Kidney epithelial cell (primary cell): ENCODE measurements around the gene POLR2A. TPM values are rescaled to one million over a fixed set of nuclear protein-coding genes. Genes with fewer than 3 reads are reported as not detected.
A peak's percentile ranks its signal among the peaks of the same experiment; 100 is the strongest.
"Not testable (repeated sequence)": the region's sequence is repeated elsewhere in the genome, so short reads cannot be mapped to it uniquely, and the experiment has no call there.

Experiments used
- DNase-seq: peaks from one replicate; pipeline ENCODE4 v3.0.0-alpha.2; 2010; ENCODE audit warnings: low read depth
- H3K27me3 ChIP-seq: 2 replicates; pipeline ENCODE4 v1.6.0; 2011; ENCODE audit warnings: low read length; ENCODE audit not compliant: control insufficient read depth, insufficient read depth
- H3K36me3 ChIP-seq: 2 replicates; pipeline ENCODE4 v1.5.1; 2011; ENCODE audit warnings: low read length; ENCODE audit not compliant: control insufficient read depth, insufficient read depth
- H3K4me3 ChIP-seq: 2 replicates; pipeline ENCODE4 v1.5.1; 2011; ENCODE audit warnings: low read depth, mild to moderate bottlenecking, control low read depth, low read length
- total RNA-seq: library from RNA; depleted of rRNA; stranded (reverse); fragments of >200 nt; gene quantifications from 2 replicates; pipeline ENCODE4 v1.2.3, GENCODE V29; 2015
- TF ChIP-seq, protein P1 (sequence below): IDR thresholded peaks from 2 replicates; pipeline ENCODE4 v1.5.1; 2011; ENCODE audit warnings: mild to moderate bottlenecking, moderate library complexity, low read length, control low read depth, inconsistent platforms; ENCODE audit not compliant: insufficient read depth, poor library complexity, severe bottlenecking

POLR2A gene
- total RNA-seq, 1 donor from 2014 or later: 56.9 TPM

DNA sequence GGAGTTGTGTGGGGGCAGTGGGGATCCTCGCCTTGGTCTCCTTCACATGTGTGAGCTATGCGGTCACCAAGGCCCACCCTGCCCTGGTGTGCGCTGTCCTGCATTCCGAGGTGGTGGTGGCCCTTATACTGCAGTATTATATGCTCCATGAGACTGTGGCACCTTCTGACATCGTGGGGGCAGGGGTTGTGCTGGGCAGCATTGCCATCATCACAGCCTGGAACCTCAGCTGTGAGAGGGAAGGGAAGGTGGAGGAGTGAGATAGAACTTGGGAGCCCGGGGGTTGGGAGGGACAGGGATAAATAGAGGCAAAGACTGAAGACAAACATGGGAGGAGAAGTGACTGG, 1.5 kb upstream of the POLR2A start:
- H3K27me3 ChIP-seq, H3K36me3 ChIP-seq, DNase-seq, H3K4me3 ChIP-seq: not testable (repeated sequence)

DNA sequence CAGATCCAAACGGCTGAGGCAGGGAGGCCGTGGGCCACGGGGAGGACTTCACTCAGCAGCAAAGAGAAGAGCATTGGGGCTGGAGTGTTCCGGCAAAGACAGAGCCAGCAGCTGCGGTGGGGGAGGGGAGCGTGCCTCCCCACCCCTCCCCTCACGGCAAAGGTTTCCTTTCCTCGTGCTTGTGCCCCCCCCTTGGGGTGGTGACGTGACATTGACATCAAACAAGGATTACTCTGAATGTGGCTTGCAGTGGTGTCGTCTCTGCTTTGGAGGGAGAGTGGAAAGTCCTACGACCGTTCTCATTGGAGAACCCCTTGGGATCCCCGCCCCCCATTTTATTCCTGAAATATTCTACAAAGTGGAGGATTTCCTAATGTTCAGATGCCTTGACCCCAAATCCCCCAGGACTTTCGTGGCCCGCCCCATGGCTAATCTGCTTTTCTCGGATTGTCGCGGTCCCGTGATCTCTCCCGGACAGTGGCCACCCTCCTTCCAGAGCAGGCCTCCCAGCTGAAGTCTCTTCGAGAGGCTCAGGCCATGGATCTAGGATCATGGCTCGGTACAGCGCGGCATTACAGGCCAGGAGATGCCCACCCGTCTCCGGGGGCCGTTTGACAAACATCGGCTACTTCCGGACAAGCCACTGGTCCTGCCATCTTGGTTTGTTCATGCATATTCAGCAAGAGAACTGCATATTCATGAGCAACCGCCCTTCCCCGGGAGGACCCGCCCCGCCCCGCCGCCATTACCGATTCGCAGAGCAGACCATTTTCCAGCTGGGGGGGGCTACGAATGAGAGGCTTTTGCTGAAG, 705 bp upstream of the POLR2A start:
- H3K27me3 ChIP-seq: no peaks in the 10 kb centered on the region
- H3K36me3 ChIP-seq: no peaks in the 10 kb centered on the region
- H3K4me3 ChIP-seq: peak overlapping the region; percentile 82
- TF ChIP-seq, protein P1, sequence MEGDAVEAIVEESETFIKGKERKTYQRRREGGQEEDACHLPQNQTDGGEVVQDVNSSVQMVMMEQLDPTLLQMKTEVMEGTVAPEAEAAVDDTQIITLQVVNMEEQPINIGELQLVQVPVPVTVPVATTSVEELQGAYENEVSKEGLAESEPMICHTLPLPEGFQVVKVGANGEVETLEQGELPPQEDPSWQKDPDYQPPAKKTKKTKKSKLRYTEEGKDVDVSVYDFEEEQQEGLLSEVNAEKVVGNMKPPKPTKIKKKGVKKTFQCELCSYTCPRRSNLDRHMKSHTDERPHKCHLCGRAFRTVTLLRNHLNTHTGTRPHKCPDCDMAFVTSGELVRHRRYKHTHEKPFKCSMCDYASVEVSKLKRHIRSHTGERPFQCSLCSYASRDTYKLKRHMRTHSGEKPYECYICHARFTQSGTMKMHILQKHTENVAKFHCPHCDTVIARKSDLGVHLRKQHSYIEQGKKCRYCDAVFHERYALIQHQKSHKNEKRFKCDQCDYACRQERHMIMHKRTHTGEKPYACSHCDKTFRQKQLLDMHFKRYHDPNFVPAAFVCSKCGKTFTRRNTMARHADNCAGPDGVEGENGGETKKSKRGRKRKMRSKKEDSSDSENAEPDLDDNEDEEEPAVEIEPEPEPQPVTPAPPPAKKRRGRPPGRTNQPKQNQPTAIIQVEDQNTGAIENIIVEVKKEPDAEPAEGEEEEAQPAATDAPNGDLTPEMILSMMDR: no peak
- peak; percentile 65 for DNase-seq

DNA sequence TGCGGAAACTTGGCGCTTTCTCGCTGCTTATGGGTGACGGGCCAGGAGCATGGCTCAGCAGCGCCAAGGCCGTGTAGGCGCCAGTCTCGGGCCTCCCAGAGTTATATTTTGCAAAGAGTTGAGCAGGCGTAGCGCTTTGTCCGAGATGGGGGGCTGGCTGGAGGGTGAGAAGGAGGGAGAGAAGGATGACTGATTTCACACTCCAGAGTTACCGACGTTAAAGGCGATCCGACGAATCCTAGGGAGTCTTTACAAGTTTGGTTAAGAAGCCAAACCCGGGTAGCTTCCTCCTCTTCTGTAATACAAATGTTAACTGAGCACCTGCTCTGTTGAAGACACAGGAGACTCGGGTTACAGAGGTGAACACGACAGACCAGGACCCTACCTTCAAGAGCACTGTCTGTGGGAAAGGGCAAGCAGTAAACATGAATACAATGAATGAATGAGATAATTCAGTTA, 782 bp downstream of the POLR2A start:
- Histone ChIP-seq H3K27me3 (no peaks in the 10 kb centered on the region), H3K4me3 (peak overlapping the region; percentile 61), H3K36me3 (no peaks in the 10 kb centered on the region)
- TF ChIP-seq, protein P1: no peak
- DNase-seq: no peak

DNA sequence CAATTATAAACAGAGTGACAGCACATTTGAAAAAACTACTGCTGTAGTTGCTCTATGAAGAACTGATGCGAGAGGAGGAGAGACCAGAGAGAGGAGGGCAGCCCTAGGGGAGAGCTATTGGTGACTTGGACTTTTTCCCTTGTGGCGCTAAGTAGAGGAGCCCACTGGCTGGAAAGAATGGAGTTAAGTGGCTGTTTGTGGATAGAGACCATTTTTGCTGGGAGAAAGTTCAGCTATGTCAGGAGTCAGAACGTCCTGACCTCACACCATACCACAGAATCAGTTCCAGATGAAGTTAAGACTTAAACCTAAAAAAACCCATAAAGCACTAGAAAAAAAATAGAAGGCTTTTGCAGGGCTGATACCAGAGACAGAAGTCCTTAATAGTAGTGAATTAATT, 2.0 kb downstream of the POLR2A start:
- peak overlapping the region; percentile 25 for H3K4me3 ChIP-seq
- no peaks in the 10 kb centered on the region for H3K36me3 ChIP-seq
- H3K27me3 ChIP-seq: no peaks in the 10 kb centered on the region
- DNase-seq: no peak
- TF ChIP-seq, protein P1: no peak

DNA sequence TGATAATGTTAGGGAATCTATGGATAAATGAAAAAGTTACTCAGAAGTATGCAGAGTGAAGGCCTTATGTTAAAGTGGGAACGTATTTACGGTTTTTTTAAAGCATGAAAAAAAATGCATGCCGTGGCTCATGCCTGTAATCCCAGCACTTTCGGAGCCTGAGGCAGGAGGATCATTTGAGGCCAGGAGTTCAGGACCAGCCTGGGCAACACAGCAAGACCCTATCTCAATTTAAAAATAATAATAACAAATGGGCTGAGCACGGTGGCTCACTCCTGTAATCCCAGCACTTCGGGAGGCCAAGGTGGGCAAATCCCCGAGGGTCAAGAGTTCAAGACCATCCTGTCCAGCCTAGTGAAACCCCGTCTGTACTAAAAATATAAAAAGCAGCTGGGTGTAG, 6.0 kb downstream of the POLR2A start:
- no peak overlapping the region for H3K4me3 ChIP-seq
- TF ChIP-seq, protein P1: no peak
- no peak for DNase-seq
- no peaks in the 10 kb centered on the region for H3K36me3 ChIP-seq
- H3K27me3 ChIP-seq: no peaks in the 10 kb centered on the region

DNA sequence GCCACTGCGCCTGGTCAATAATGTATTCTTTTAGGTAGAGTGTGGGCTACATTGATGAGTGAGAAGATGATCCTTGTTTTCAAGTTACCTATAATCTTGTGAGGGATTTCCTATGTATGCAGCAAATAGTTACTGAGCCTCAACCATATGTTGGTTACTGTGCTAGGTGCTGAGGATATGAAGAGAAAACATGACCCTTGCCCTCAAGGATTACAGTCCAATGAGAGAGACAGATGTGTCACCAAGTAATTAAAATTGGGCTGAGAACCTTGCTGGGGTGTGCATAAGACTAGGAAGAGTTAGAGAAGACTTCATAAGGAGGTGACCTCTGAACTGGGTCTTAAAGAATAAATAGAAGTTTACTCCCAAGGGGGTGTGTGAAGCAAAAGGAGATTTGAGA, 7.4 kb downstream of the POLR2A start:
- no peak for DNase-seq
- Histone ChIP-seq H3K36me3 (peaks cover 3% of the 10 kb centered on the region), H3K27me3 (no peaks in the 10 kb centered on the region), H3K4me3 (no peak overlapping the region)
- TF ChIP-seq, protein P1: no peak
